ENCODE data around the gene HAO1.
"Not testable (repeated sequence)": the region's sequence is repeated elsewhere in the genome, so short reads cannot be mapped to it uniquely, and the experiment has no call there.

The HAO1 gene

GRCh38 chr20:7967199-7967844 lies 27.1 kb upstream of the HAO1 start:
- no peak overlapping the region for H3K27ac ChIP-seq (ENCODE audit: low read depth, low read length)
- no peak overlapping the region for H3K4me3 ChIP-seq (ENCODE audit: low read depth, low read length)
- H3K27me3 ChIP-seq (ENCODE audit: control insufficient read depth, insufficient read depth, low read length): no peaks in the 10 kb centered on the region
- H3K4me1 ChIP-seq (ENCODE audit: control insufficient read depth, insufficient read depth, low read length): no peaks in the 10 kb centered on the region
- H3K36me3 ChIP-seq (ENCODE audit: control insufficient read depth, insufficient read depth, low read length): no peaks in the 10 kb centered on the region
- H3K9ac ChIP-seq (ENCODE audit: low read depth, low read length): no peak overlapping the region
- no peaks in the 10 kb centered on the region for H3K9me3 ChIP-seq (ENCODE audit: control insufficient read depth, insufficient read depth, low read length)

GRCh38 chr20:7966176-7966575 lies 25.9 kb upstream of the HAO1 start:
- Histone ChIP-seq H3K27me3 (ENCODE audit: control insufficient read depth, insufficient read depth, low read length) (no peaks in the 10 kb centered on the region), H3K9me3 (ENCODE audit: control insufficient read depth, insufficient read depth, low read length) (no peaks in the 10 kb centered on the region), H3K27ac (ENCODE audit: low read depth, low read length) (no peak overlapping the region), H3K36me3 (ENCODE audit: control insufficient read depth, insufficient read depth, low read length) (no peaks in the 10 kb centered on the region), H3K9ac (ENCODE audit: low read depth, low read length) (no peak overlapping the region), H3K4me3 (ENCODE audit: low read depth, low read length) (no peak overlapping the region), H3K4me1 (ENCODE audit: control insufficient read depth, insufficient read depth, low read length) (no peaks in the 10 kb centered on the region)

- H3K9me3 ChIP-seq (ENCODE audit: control insufficient read depth, insufficient read depth, low read length): peaks cover 15% of the 10 kb centered on the region
- no peak overlapping the region for H3K4me3 ChIP-seq (ENCODE audit: low read depth, low read length)
- H3K4me1 ChIP-seq (ENCODE audit: control insufficient read depth, insufficient read depth, low read length): no peaks in the 10 kb centered on the region
- no peak overlapping the region for H3K27ac ChIP-seq (ENCODE audit: low read depth, low read length)
- no peaks in the 10 kb centered on the region for H3K36me3 ChIP-seq (ENCODE audit: control insufficient read depth, insufficient read depth, low read length)
- no peak overlapping the region for H3K9ac ChIP-seq (ENCODE audit: low read depth, low read length)
- no peaks in the 10 kb centered on the region for H3K27me3 ChIP-seq (ENCODE audit: control insufficient read depth, insufficient read depth, low read length)
These were observed 19.2 kb upstream of the HAO1 start for GRCh38 chr20:7959484-7959883.

- not testable (repeated sequence) for H3K4me1 ChIP-seq (ENCODE audit: control insufficient read depth, insufficient read depth, low read length)
- peaks cover 15% of the 10 kb centered on the region for H3K9me3 ChIP-seq (ENCODE audit: control insufficient read depth, insufficient read depth, low read length)
These were observed 16.3 kb upstream of the HAO1 start for GRCh38 chr20:7956561-7956960.

GRCh38 chr20:7950387-7950786 lies 10.1 kb upstream of the HAO1 start:
- Histone ChIP-seq H3K4me3 (ENCODE audit: low read depth, low read length) (no peak overlapping the region), H3K36me3 (ENCODE audit: control insufficient read depth, insufficient read depth, low read length) (no peaks in the 10 kb centered on the region), H3K27me3 (ENCODE audit: control insufficient read depth, insufficient read depth, low read length) (no peaks in the 10 kb centered on the region), H3K9ac (ENCODE audit: low read depth, low read length) (no peak overlapping the region), H3K27ac (ENCODE audit: low read depth, low read length) (peak overlapping the region; percentile 26), H3K9me3 (ENCODE audit: control insufficient read depth, insufficient read depth, low read length) (peaks cover 14% of the 10 kb centered on the region; the same call in 1 of the 2 replicates), H3K4me1 (ENCODE audit: control insufficient read depth, insufficient read depth, low read length) (no peaks in the 10 kb centered on the region)

More at GRCh38 chr20:7956561-7956960, 16.3 kb upstream of the HAO1 start:
- H3K27me3 ChIP-seq (ENCODE audit: control insufficient read depth, insufficient read depth, low read length); H3K27ac ChIP-seq (ENCODE audit: low read depth, low read length); H3K4me3 ChIP-seq (ENCODE audit: low read depth, low read length); H3K36me3 ChIP-seq (ENCODE audit: control insufficient read depth, insufficient read depth, low read length); H3K9ac ChIP-seq (ENCODE audit: low read depth, low read length): not testable (repeated sequence)

GRCh38 chr20:7943891-7944290 lies 3.6 kb upstream of the HAO1 start:
- Histone ChIP-seq H3K36me3 (ENCODE audit: control insufficient read depth, insufficient read depth, low read length) (no peaks in the 10 kb centered on the region), H3K27ac (ENCODE audit: low read depth, low read length) (no peak overlapping the region), H3K9ac (ENCODE audit: low read depth, low read length) (no peak overlapping the region), H3K4me3 (ENCODE audit: low read depth, low read length) (no peak overlapping the region), H3K27me3 (ENCODE audit: control insufficient read depth, insufficient read depth, low read length) (no peaks in the 10 kb centered on the region), H3K4me1 (ENCODE audit: control insufficient read depth, insufficient read depth, low read length) (no peaks in the 10 kb centered on the region), H3K9me3 (ENCODE audit: control insufficient read depth, insufficient read depth, low read length) (peaks cover 26% of the 10 kb centered on the region)

- Histone ChIP-seq H3K27me3 (ENCODE audit: control insufficient read depth, insufficient read depth, low read length) (no peaks in the 10 kb centered on the region), H3K4me1 (ENCODE audit: control insufficient read depth, insufficient read depth, low read length) (no peaks in the 10 kb centered on the region), H3K36me3 (ENCODE audit: control insufficient read depth, insufficient read depth, low read length) (no peaks in the 10 kb centered on the region), H3K9ac (ENCODE audit: low read depth, low read length) (no peak overlapping the region), H3K27ac (ENCODE audit: low read depth, low read length) (no peak overlapping the region), H3K4me3 (ENCODE audit: low read depth, low read length) (no peak overlapping the region), H3K9me3 (ENCODE audit: control insufficient read depth, insufficient read depth, low read length) (peaks cover 12% of the 10 kb centered on the region)
These were observed 595 bp downstream of the HAO1 start for GRCh38 chr20:7939663-7940062.

GRCh38 chr20:7938058-7938457 lies 2.2 kb downstream of the HAO1 start:
- no peak overlapping the region for H3K4me3 ChIP-seq (ENCODE audit: low read depth, low read length)
- H3K36me3 ChIP-seq (ENCODE audit: control insufficient read depth, insufficient read depth, low read length): no peaks in the 10 kb centered on the region
- H3K9ac ChIP-seq (ENCODE audit: low read depth, low read length): no peak overlapping the region
- H3K4me1 ChIP-seq (ENCODE audit: control insufficient read depth, insufficient read depth, low read length): no peaks in the 10 kb centered on the region
- H3K27me3 ChIP-seq (ENCODE audit: control insufficient read depth, insufficient read depth, low read length): no peaks in the 10 kb centered on the region
- peaks cover 12% of the 10 kb centered on the region for H3K9me3 ChIP-seq (ENCODE audit: control insufficient read depth, insufficient read depth, low read length)
- H3K27ac ChIP-seq (ENCODE audit: low read depth, low read length): no peak overlapping the region

- H3K9ac ChIP-seq (ENCODE audit: low read depth, low read length): no peak overlapping the region
- no peaks in the 10 kb centered on the region for H3K36me3 ChIP-seq (ENCODE audit: control insufficient read depth, insufficient read depth, low read length)
- no peaks in the 10 kb centered on the region for H3K27me3 ChIP-seq (ENCODE audit: control insufficient read depth, insufficient read depth, low read length)
- H3K4me1 ChIP-seq (ENCODE audit: control insufficient read depth, insufficient read depth, low read length): no peaks in the 10 kb centered on the region
- peaks cover 12% of the 10 kb centered on the region for H3K9me3 ChIP-seq (ENCODE audit: control insufficient read depth, insufficient read depth, low read length)
- no peak overlapping the region for H3K4me3 ChIP-seq (ENCODE audit: low read depth, low read length)
- H3K27ac ChIP-seq (ENCODE audit: low read depth, low read length): no peak overlapping the region
These were observed 2.9 kb downstream of the HAO1 start for GRCh38 chr20:7937328-7937727.

GRCh38 chr20:7935027-7935551 lies 5.2 kb downstream of the HAO1 start:
- Histone ChIP-seq H3K36me3 (ENCODE audit: control insufficient read depth, insufficient read depth, low read length) (no peaks in the 10 kb centered on the region), H3K4me1 (ENCODE audit: control insufficient read depth, insufficient read depth, low read length) (no peaks in the 10 kb centered on the region), H3K4me3 (ENCODE audit: low read depth, low read length) (no peak overlapping the region), H3K27ac (ENCODE audit: low read depth, low read length) (no peak overlapping the region), H3K9me3 (ENCODE audit: control insufficient read depth, insufficient read depth, low read length) (no peaks in the 10 kb centered on the region), H3K27me3 (ENCODE audit: control insufficient read depth, insufficient read depth, low read length) (no peaks in the 10 kb centered on the region), H3K9ac (ENCODE audit: low read depth, low read length) (no peak overlapping the region)

- Histone ChIP-seq H3K4me3 (ENCODE audit: low read depth, low read length) (no peak overlapping the region), H3K4me1 (ENCODE audit: control insufficient read depth, insufficient read depth, low read length) (no peaks in the 10 kb centered on the region), H3K9me3 (ENCODE audit: control insufficient read depth, insufficient read depth, low read length) (no peaks in the 10 kb centered on the region), H3K27me3 (ENCODE audit: control insufficient read depth, insufficient read depth, low read length) (no peaks in the 10 kb centered on the region), H3K27ac (ENCODE audit: low read depth, low read length) (no peak overlapping the region), H3K9ac (ENCODE audit: low read depth, low read length) (no peak overlapping the region), H3K36me3 (ENCODE audit: control insufficient read depth, insufficient read depth, low read length) (no peaks in the 10 kb centered on the region)
These were observed 6.9 kb downstream of the HAO1 start for GRCh38 chr20:7933346-7933745.

Measured in HUES48 (cell line).